Measurements from ENCODE around the gene CTSE.

The CTSE gene

GRCh38 chr1:205989786-205990185 is 33.9 kb downstream of the CTSE start:
- DNase-seq = no peak

GRCh38 chr1:205988585-205988995 is 35.1 kb downstream of the CTSE start:
- no peak for DNase-seq

DNA sequence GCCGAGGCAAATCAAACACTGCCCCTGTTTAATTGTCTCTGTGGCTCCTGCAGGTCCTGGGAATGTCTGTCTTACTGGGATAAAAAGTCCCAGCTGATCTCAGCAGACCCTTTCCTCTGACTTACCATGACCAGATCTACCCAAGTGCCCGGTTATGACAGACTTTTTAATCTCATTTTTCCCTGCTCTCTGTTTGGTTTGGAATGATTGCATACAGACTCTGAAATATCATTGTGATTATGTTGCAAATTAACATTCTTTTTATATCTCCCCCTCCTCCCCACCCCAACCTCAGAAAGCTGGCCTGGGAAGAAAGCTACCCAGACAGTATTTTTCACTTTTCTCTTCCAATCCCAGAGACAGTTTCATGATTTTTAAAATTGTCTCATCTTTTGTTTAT is 36.8 kb downstream of the CTSE start:
- DNase-seq = no peak

DNA sequence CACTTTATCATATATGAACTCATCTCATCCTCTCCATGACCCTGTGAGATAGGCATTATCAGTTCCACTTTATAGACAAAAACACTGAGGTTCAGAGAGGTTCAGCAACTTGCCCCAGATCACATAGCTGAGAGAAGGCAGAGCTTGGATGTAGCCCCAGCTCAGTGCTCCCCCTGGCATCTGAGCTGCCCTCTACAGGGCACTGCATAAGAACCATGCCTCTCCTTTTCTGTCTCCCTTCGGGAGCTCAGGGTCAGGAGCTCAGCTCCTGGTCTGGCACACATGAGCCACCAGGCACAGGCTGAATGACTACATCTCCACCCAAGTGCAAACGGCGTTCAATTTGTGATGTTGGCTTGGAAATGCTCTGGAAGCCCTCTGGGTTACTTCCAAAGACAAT is 37.4 kb downstream of the CTSE start:
- no peak for DNase-seq

- DNase-seq = no peak
Measured at GRCh38 chr1:205985330-205986005, 38.2 kb downstream of the CTSE start.

DNA sequence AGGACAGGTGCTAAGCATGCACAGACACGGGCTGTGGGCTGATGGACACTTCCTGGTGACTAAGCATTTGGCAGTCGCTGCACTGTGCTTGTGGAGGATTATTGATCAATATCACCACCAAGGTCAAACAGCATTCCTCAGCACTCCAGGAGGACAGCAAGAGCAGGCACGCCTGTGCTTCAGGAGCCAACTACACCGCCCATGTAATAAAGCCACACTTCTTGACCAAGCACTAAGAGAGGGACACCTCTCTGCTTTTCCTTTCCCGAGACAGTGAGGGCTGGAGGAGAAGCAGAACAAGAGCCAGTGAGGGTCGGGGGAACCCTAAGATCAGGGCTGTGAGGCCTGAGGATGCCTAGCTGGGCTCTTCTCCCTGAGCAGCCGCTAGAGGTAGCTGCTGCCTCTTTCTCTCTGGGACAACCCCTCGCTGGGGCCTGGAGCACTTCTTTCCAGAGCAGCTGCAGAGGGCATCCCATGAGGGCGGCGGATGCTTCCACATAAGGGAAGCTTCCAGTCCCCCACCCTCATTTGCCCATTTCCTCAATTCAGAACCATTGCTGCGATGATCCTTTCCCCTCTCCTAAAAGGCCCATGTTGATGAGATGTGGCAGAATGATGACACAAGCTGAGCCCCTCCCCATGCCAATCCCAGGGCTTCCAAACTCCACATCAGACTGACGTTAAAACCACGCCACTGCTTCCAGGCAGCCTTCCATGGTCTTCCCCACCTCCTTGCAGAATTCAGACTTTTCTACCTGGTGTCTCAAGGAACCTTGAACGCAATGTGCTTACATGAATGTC is 39.6 kb downstream of the CTSE start:
- DNase-seq = peak; percentile 14 to 31

DNA sequence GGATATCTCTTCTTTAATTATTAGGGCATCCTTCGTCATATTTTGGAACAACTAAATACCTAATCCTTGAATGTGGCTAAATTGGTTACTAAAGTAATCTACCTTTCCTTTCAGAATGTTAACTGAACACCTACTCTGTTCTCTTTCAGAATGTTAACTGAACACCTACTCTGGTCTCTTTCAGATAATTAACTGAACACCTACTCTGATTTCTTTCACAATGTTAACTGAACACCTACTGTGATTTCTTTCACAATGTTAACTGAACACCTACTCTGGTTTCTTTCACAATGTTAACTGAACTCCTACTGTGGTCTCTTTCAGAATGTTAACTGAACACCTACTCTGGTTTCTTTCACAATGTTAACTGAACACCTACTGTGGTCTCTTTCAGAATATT is 42.4 kb downstream of the CTSE start:
- DNase-seq = no peak

GRCh38 chr1:205980237-205980870 is 43.3 kb downstream of the CTSE start:
- DNase-seq = no peak

GRCh38 chr1:205979301-205979700 is 44.4 kb downstream of the CTSE start:
- DNase-seq = no peak

- DNase-seq = no peak
Measured at GRCh38 chr1:205978676-205979075, 45.0 kb downstream of the CTSE start.

GRCh38 chr1:205977402-205978014 is 46.2 kb downstream of the CTSE start:
- DNase-seq = peak; percentile 70 to 76

- no peak for DNase-seq
Measured at GRCh38 chr1:205976708-205977401, 46.8 kb downstream of the CTSE start.

DNA sequence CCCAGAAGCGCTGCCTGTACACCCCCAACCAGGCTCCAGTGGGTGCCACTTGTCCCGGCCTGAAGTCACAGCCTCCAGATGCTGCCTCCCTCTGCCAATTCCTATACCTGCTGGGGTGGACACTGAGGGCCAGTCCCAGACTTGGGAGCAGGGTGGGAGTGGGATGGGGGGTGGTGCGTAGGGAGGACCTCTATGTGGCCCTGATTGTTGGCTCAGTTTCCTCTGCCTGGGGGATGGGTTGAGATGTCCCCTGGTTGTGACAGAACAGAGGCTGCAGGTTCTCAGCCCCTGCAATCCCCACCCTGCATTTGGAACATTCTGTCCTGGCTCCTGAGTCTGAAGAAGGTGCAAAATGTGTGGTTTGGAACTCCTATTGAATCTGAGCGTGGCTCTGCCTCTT is 47.7 kb downstream of the CTSE start:
- no peak for DNase-seq

DNA sequence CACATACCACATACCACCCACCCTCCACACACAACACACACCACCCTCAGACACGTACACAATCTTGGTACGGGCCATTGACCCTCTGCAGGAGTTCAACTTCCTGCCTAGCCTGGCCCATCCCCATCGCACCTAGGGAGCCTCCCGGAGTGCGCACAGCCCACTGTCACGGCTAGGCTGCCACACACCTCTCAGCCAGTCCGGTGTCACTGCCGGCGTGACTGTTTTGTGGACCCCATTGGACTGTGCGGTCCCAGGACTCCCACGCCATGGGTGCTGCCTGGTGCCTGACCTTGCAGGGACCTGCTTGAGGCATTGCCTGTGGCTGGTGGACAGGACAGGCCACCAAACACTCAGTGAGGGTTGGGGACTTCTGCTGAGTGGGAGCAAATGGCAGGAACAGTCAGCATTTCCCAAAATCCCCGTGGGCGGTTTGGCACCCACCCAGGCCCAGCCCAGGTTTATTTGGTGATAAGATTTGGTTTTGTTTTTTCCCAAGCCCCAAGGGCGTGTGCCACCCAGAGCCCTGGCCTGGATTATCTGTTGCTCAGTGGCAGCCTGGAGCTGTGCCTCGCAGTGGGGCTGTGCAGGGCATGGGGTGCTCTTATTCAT is 48.2 kb downstream of the CTSE start:
- no peak for DNase-seq

DNA sequence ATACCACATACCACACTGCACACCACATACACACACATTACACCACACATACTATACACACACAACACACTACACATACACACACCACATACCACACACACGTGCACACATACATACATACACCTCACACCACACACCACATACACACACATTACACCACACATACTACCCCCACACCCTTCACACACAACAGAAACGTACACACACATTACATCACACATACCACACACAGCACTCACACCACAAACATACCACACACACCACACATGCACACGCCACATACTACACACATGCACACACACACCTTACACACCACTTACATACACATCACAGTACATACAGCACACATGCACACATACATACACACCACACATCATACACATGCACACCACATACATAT is 49.0 kb downstream of the CTSE start:
- no peak for DNase-seq

DNA sequence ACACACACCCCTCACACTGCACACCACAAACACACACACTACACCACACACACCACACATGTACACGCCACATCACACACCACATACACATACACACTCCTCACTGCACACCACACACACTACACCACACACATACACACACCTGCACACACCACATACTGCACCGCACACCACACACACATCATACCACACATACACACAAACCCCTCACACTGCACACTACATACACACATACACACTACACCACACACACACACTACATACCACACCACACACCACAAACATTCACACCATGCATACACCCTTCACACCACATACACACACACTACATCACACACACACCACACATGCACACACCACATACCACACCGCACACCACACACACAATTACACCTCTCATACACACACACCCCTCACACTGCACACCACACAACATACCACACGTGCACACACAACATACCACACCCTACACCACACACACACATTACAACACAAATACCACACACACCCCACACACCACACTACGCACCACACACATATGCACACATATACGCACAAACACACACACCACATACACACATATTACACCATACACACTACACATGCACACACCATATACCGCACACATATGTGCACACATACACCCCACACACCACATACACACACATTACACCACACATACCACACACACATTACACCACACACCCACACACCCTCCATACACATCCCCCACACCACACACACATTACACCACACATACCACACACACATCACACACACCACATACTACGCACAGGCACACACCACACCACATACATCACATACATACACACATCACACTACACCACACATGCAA is 50.1 kb downstream of the CTSE start:
- no peak for DNase-seq

DNA sequence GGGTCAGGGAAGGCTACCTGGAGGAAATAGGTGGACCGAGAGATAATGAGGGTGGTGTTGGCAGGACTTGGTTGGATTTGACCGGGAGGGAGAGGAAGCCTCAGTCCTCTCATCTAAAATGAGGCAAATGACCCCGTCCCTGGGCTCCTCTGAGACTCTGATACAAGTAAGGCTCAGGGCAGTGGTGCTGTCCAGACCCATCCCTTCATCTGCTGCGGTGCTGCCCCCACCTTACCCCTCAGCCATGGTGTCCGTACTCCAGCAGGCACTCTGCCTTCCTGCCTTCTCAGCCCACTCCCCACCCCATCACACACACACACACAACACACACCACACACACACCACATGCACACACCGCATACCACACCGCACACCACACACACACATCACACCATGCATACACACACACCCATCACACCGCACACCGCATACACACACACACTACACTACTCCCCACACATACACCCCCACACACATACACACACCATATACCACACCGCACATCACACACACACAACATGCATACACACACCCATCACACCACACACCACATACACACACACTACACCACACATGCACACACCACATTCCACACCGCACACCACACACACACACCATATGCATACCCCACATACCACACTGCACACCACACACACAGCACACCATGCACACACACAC is 51.1 kb downstream of the CTSE start:
- no peak for DNase-seq

GRCh38 chr1:205972081-205972480 is 51.6 kb downstream of the CTSE start:
- no peak for DNase-seq

DNA sequence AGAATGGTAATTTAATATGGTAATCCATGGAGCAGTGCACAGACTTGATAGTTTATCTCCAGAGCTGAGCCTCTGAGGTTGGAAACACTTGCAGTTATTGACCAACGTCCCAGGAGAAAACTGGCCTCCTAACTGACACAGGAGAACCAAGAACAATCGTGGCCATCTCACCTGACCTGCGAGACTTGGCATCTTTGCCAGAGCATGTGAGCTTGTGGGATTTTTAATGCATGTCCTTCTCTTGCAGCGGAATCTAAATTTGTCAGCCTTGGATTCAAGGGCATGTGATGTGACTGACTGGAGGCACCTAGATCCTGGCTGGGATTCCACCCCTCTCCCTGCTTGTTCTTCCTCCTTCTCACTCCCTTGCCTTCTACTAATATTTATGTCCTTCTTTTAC is 52.6 kb downstream of the CTSE start:
- DNase-seq = no peak

GRCh38 chr1:205970486-205970885 is 53.2 kb downstream of the CTSE start:
- no peak for DNase-seq

- no peak for DNase-seq
Measured at GRCh38 chr1:205969229-205969628, 54.5 kb downstream of the CTSE start.
